ENCODE results near the gene NAALADL2. TPM values are rescaled to one million over a fixed set of nuclear protein-coding genes. Genes with fewer than 3 reads are reported as not detected.

Gene NAALADL2
- total and polyA plus RNA-seq, 3 donors from 2014 or later, result 5.4 to 15.6 (median 6.0) TPM

GRCh38 chr3:175325440-175325839, 466.3 kb downstream of the NAALADL2 start:
- no peak for DNase-seq
- intact Hi-C loops (cut with DNase I; ENCODE audit: low total_unique reads), result no loop called here
- TF ChIP-seq POLR2A (IDR thresholded peaks at IDR 0.05) (no peak), CTCF (IDR thresholded peaks at IDR 0.05) (no peak)
- no peak overlapping the region for H3K27ac ChIP-seq
- 67 to 72% methylated on average over 1 of the region's 1 CpG for WGBS, 2 donors
- H3K36me3 ChIP-seq (ENCODE audit: low read depth, missing control alignments), result no peaks in the 10 kb centered on the region
- H3K27me3 ChIP-seq, result no peaks in the 10 kb centered on the region
- H3K9me3 ChIP-seq, result no peaks in the 10 kb centered on the region
- H3K4me3 ChIP-seq, result no peak overlapping the region
- H3K4me1 ChIP-seq, result no peaks in the 10 kb centered on the region

- H3K27me3 ChIP-seq, result no peaks in the 10 kb centered on the region
- no peaks in the 10 kb centered on the region for H3K36me3 ChIP-seq (ENCODE audit: low read depth, missing control alignments)
- WGBS, 2 donors, result 51 to 70% methylated on average over 4 of the region's 4 CpGs
- TF ChIP-seq POLR2A (IDR thresholded peaks at IDR 0.05) (no peak), CTCF (IDR thresholded peaks at IDR 0.05) (no peak)
- H3K27ac ChIP-seq, result no peak overlapping the region
- intact Hi-C loops (cut with DNase I; ENCODE audit: low total_unique reads), result no loop called here
- no peaks in the 10 kb centered on the region for H3K9me3 ChIP-seq
- DNase-seq, result no peak
- H3K4me1 ChIP-seq, result no peaks in the 10 kb centered on the region
- H3K4me3 ChIP-seq, result no peak overlapping the region
Measured at GRCh38 chr3:175326041-175326440, 466.9 kb downstream of the NAALADL2 start.

DNA sequence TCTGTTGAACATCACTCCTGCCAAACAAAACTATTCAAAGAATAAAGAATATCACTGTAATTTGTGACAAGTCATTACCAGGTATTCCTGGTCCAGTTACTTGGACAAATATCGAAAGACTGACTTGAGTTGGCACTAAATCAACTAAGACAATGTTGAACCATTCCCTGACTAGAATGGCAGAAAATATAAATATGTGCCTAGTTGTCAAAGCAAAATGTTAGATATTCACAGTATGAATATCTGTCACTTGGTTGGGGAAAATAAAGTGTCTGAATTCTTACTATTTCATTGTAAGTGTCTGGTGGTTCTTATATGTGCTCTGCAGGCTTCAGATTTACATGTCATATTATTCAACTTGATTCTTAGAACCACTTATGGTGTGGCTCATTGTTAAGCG, 470.2 kb downstream of the NAALADL2 start:
- WGBS, 2 donors, result 81 to 93% methylated on average over 2 of the region's 2 CpGs
- Histone ChIP-seq H3K27me3 (no peaks in the 10 kb centered on the region), H3K4me1 (no peaks in the 10 kb centered on the region), H3K27ac (no peak overlapping the region), H3K9me3 (no peaks in the 10 kb centered on the region), H3K4me3 (no peak overlapping the region), H3K36me3 (ENCODE audit: low read depth, missing control alignments) (no peaks in the 10 kb centered on the region)
- no peak for TF ChIP-seq CTCF (IDR thresholded peaks at IDR 0.05)
- TF ChIP-seq POLR2A (IDR thresholded peaks at IDR 0.05), result no peak
- DNase-seq, result no peak
- intact Hi-C loops (cut with DNase I; ENCODE audit: low total_unique reads), result no loop called here

- Histone ChIP-seq H3K27me3 (no peaks in the 10 kb centered on the region), H3K27ac (no peak overlapping the region), H3K4me1 (no peaks in the 10 kb centered on the region), H3K36me3 (ENCODE audit: low read depth, missing control alignments) (no peaks in the 10 kb centered on the region), H3K4me3 (no peak overlapping the region), H3K9me3 (no peaks in the 10 kb centered on the region)
- intact Hi-C loops (cut with DNase I; ENCODE audit: low total_unique reads), result no loop called here
- TF ChIP-seq CTCF (IDR thresholded peaks at IDR 0.05), result no peak
- no peak for TF ChIP-seq POLR2A (IDR thresholded peaks at IDR 0.05)
- no peak for DNase-seq
- WGBS, 2 donors, result 69 to 72% methylated on average over 2 of the region's 2 CpGs
Measured at GRCh38 chr3:175335229-175335628, 476.1 kb downstream of the NAALADL2 start.

GRCh38 chr3:175336406-175337133, 477.4 kb downstream of the NAALADL2 start:
- intact Hi-C loops (cut with DNase I; ENCODE audit: low total_unique reads), result no loop called here
- Histone ChIP-seq H3K27ac (no peak overlapping the region), H3K27me3 (no peaks in the 10 kb centered on the region), H3K4me3 (no peak overlapping the region), H3K36me3 (ENCODE audit: low read depth, missing control alignments) (no peaks in the 10 kb centered on the region), H3K9me3 (no peaks in the 10 kb centered on the region), H3K4me1 (no peaks in the 10 kb centered on the region)
- TF ChIP-seq CTCF (IDR thresholded peaks at IDR 0.05) (no peak), POLR2A (IDR thresholded peaks at IDR 0.05) (no peak)
- DNase-seq, result no peak
- 85 to 88% methylated on average over 2 of the region's 2 CpGs for WGBS, 2 donors
